ENCODE results near the gene DOCK4.

DNA sequence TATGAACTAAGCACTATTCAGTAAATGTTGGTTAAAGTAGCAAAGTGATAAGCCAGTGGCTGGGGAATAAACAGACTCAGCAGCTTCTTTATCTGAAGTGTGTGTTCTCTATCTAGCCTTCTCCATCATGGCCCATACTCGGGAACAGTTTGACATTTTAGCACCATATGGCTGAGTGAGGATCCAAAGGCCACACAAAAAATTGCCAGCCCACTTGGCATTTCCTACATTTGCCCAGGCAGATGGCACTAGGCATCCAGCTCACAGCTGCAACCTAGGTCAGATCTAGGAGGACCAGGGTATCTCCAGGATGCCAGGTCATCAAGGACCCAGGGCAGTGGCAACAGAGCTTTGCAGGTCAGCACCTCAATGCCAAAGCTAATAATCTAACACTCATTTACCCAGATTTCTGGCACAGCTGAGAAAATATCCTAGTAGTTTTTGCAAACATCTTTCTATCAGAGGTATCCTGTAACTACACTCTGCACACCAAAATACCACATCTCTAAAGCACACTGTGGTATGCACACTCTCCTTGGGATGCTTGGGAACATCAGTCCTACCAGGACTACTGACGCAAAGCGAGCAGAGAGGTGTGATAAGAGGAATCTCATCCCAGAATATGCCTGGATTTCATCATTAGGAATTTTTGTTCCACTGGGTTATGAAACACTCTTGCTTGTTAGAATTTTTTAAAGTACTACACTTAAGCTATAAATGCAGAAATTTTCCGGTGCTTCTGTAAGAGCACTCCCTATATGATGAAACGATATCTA lies 61.7 kb downstream of the DOCK4 start:
- TF ChIP-seq BRCA1 (IDR thresholded peaks at IDR 0.05; ENCODE audit: low read depth, low read length) (no peak), PHF8 (conservative IDR thresholded peaks at IDR 0.05; ENCODE audit: low read depth, low read length) (no peak), EZH2 (IDR thresholded peaks at IDR 0.05; ENCODE audit: low read depth, low read length, severe bottlenecking) (no peak), HDAC2 (IDR thresholded peaks at IDR 0.05; ENCODE audit: borderline replicate concordance in 1 of 2, low read depth in 2 of 2, low read length in 2 of 2) (no peak), SUZ12 (IDR thresholded peaks at IDR 0.05; ENCODE audit: low read length) (no peak), TAF1 (IDR thresholded peaks at IDR 0.05; ENCODE audit: low read depth, low read length) (no peak), RAD21 (IDR thresholded peaks at IDR 0.05 in 1 of 2, conservative IDR thresholded peaks at IDR 0.05 in 1 of 2; ENCODE audit: low read depth in 2 of 2, low read length in 2 of 2) (no peak), GABPA (IDR thresholded peaks at IDR 0.05; ENCODE audit: borderline replicate concordance, insufficient read depth, low read length) (no peak)
- TF ChIP-seq, protein P1, sequence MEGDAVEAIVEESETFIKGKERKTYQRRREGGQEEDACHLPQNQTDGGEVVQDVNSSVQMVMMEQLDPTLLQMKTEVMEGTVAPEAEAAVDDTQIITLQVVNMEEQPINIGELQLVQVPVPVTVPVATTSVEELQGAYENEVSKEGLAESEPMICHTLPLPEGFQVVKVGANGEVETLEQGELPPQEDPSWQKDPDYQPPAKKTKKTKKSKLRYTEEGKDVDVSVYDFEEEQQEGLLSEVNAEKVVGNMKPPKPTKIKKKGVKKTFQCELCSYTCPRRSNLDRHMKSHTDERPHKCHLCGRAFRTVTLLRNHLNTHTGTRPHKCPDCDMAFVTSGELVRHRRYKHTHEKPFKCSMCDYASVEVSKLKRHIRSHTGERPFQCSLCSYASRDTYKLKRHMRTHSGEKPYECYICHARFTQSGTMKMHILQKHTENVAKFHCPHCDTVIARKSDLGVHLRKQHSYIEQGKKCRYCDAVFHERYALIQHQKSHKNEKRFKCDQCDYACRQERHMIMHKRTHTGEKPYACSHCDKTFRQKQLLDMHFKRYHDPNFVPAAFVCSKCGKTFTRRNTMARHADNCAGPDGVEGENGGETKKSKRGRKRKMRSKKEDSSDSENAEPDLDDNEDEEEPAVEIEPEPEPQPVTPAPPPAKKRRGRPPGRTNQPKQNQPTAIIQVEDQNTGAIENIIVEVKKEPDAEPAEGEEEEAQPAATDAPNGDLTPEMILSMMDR (IDR thresholded peaks at IDR 0.05; ENCODE audit: control extremely low read depth in 1 of 3, insufficient read depth in 1 of 3, low read depth in 1 of 3, low read length in 3 of 3) = no peak

All from H1 (cell line).